Stimulated activated CD4-positive, alpha-beta T cell treated with anti-CD3 and anti-CD28 coated beads, TNF-alpha, amount 100 ng/mL, for 4 hours (primary cell): ENCODE results near the gene GRM5.

Experiments used
- DNase-seq, 3 experiments: peaks; one replicate each; pipeline ENCODE4 v3.0.0-alpha.2; 2020; ENCODE audit warnings: low read depth in 3 of 3

The GRM5 gene

GRCh38 chr11:88704485-88704884 is 361.3 kb downstream of the GRM5 start:
- no peak for DNase-seq

- no peak for DNase-seq
Measured at GRCh38 chr11:88701816-88702215, 364.0 kb downstream of the GRM5 start.

DNA sequence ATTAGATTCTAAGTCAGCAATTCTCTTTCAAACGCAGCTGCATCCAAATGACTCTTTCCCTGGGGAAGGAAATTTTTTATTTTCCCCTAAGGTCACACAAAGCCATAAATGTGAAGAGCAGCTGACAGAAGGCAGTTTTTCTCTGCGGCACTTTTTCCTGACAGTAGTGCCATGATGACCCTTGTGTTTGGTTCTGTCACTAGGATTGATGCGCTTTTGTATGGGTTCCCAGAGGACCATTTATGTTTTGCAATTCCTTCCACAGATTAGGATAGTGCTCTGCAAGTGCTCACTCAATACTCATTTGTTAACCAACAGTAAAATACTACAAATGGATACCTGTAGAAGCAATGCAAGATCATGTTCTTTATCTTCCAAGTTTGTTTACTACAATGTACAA is 368.6 kb downstream of the GRM5 start:
- no peak for DNase-seq

DNA sequence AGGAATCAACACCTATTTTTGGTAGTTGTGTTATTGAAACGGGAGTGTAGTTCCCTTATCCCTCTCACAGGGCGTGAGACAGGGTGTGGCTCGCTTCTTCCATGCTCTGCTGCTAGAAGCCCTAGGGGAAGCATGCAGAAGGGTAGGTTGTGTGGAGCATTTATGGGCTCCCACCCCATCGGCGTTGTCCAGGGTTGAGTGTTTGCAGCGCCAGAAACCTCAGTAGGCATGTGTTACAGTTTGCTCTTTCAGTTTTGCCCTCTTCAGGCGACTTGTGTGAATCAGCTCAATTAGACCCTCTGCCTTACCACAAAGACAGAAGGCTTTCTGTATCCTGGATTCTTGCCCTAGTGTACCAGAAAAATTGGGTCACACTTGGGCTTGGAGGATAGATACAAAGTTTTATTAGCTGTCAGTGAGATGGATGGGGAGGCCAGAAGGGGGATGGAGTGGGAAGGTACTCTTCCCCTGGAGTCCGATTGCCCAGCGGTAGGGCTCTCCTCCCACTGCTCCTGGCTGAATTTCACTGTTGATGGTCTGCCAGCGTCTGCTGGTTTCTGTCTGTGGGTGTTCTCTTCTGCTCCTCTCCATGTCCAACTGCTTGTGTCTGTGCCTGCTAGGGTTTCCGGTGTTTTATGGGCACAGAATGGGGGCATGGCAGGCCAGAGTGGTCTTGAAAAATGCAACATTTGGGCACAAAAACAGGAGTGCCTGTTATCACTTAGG is 369.9 kb downstream of the GRM5 start:
- DNase-seq, result no peak

- DNase-seq, result no peak
Measured at GRCh38 chr11:88692306-88693086, 373.3 kb downstream of the GRM5 start.

- no peak for DNase-seq
Measured at GRCh38 chr11:88689548-88690240, 376.1 kb downstream of the GRM5 start.

DNA sequence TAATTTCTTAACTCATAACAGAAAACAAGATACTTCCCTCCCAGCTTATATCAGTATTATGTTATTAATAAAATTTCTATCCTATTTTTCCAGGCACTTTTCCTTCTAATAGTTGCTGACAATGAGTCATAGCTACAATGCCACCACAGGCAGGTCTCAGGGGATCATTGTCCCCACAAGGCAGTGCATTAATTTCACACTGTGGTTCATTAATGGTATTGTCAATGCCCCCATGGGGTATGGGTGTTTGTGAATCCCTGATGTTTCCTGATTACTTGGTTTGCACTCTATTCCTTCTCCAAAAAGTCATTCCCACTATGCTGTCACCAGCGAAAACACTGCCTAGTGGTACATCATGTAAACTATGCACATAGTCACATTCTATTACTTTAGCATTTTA is 382.8 kb downstream of the GRM5 start:
- DNase-seq, result no peak

- no peak for DNase-seq
Measured at GRCh38 chr11:88680806-88681205, 385.0 kb downstream of the GRM5 start.

- no peak for DNase-seq
Measured at GRCh38 chr11:88666364-88666763, 399.4 kb downstream of the GRM5 start.

- no peak for DNase-seq
Measured at GRCh38 chr11:88657076-88657738, 408.6 kb downstream of the GRM5 start.

GRCh38 chr11:88656283-88656682 is 409.5 kb downstream of the GRM5 start:
- no peak for DNase-seq

GRCh38 chr11:88655656-88656055 is 410.1 kb downstream of the GRM5 start:
- no peak for DNase-seq

DNA sequence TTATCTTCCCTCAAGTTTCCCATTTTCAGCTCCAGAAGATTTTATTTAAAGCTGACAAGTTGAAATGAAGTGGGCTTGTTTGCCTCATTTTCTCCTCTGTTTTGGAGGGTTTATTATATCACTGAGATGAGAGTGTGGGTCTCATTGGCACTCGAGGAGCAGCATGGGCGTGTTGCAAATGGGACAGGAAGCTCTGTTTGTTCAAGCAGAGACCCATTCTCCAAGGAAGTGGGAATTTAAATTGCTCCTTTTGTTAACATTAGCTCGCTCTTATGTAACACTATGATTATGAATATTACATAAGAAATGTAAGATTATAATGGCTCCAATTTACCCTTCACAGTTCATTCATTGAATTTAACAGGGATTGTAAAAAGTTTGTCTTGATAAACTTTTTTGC is 410.6 kb downstream of the GRM5 start:
- DNase-seq, result no peak

GRCh38 chr11:88651556-88651955 is 414.2 kb downstream of the GRM5 start:
- DNase-seq, result no peak

DNA sequence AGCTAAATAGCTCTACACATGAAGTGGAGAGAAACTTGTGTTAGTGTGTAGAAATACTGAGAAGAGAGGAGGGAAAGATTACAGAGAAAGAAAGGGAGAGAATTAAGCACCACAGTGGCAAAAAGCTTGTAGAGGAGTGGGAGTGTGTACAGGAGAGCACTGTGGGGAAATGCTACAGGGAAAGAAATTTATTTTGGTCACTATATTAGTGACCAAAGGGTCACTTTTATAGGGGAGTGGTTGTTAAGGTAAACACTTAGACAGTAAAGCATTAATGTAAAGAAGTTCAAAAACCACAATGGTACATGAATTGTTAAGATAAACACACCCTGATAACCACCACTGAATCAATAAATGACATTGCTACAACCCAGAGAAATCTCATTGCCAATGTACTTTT is 421.1 kb downstream of the GRM5 start:
- DNase-seq, result no peak

GRCh38 chr11:88632163-88632562 is 433.6 kb downstream of the GRM5 start:
- DNase-seq, result no peak

DNA sequence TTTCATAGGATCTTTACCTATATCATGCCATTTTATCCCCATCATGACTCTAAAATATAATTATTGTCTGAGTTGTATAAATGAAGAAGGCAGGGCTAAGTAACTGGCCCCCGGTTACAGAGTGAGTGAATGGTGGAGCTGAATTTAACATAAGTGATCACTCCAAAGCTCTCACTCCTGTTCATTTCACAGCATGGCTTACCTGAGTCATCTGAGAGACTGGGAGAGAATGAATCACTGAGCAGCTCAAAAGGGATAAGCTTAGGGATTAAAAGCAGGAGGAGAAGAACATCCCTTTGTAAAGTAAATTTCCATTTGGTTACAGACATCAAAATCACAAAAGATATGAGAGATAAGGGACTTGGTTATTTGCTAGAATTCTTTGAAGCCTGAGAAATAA is 434.3 kb downstream of the GRM5 start:
- no peak for DNase-seq

- no peak for DNase-seq
Measured at GRCh38 chr11:88629496-88629895, 436.3 kb downstream of the GRM5 start.

- no peak for DNase-seq
Measured at GRCh38 chr11:88626216-88626615, 439.6 kb downstream of the GRM5 start.

GRCh38 chr11:88623531-88623930 is 442.3 kb downstream of the GRM5 start:
- DNase-seq, result no peak

GRCh38 chr11:88620568-88621130 is 445.1 kb downstream of the GRM5 start:
- DNase-seq, result no peak
